Umbilical cord (tissue), 2 donors: Measurements from ENCODE around the gene PBX1. TPM values are rescaled to one million over a fixed set of nuclear protein-coding genes. Genes with fewer than 3 reads are reported as not detected.
A peak's percentile ranks its signal among the peaks of the same experiment; 100 is the strongest.

ENCODE experiments used
- DNase-seq: peaks from one replicate; pipeline ENCODE4 v3.0.0-alpha.2; 2015; ENCODE audit warnings: low spot score
- total RNA-seq: library from RNA; depleted of rRNA; stranded (reverse); fragments of >200 nt; gene quantifications from one replicate; pipeline ENCODE4 v1.2.3, GENCODE V29; 2014; ENCODE audit warnings: low replicate concordance; ENCODE audit not compliant: insufficient read depth

Gene PBX1
- total RNA-seq, 1 donor from 2014 or later = 119 TPM

DNA sequence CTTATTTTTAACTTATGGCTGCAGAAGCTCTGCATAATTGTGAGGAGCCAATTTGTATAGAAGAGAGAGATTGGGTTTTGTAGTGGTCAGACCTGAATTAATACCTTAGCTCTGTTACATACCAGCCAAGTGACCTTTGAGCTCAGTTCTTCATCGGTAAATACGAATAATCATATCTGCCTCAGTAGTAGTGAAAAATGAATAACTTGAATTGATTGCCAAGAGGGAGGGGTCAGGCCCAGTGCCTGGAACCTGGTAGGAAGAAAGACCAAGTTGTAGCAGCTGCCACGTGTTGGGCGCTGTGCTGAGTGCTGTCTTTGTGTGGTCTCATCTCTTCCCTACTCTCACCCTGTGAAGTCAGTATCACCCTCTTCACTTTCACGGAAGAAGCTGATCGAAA is 247.5 kb downstream of the PBX1 start:
- DNase-seq = no peak

DNA sequence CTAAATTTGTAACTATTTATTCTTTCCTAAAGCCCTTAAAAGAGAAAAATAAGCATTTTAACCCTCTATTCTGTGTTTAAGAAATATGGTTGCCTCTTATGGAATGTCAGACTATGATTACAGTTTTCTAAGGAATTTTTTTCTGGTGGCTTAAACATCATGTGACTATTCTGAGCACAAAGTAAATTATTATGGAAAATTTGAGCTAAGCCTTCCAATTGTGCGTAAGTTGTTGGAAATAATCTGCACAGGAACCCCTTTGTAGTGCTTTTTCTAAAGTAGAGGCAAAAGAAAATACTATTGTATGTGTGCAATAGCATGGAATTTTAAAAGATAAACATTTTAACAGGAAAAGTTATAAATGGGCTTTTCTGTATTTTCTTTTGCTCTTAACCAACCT is 254.8 kb downstream of the PBX1 start:
- DNase-seq = peak; percentile 42

DNA sequence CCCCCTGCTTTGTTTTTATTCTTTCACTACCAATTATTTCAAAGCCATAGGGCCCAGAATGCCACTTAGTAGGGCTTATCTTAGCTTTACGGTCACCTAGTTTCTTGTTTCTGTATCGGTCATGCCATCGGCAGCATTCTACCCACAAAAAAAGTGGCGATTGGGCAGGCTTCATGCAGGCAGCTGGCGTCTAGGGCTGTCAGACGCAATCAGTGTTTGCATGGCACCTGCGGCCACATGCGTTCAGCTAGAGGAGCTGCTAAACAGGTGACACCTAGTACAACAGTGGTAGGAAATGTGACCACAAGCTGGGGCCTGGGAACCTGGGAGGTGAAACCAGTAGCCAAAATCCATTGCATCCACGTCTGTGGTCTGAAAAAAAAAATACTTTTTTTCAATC is 262.7 kb downstream of the PBX1 start:
- no peak for DNase-seq

DNA sequence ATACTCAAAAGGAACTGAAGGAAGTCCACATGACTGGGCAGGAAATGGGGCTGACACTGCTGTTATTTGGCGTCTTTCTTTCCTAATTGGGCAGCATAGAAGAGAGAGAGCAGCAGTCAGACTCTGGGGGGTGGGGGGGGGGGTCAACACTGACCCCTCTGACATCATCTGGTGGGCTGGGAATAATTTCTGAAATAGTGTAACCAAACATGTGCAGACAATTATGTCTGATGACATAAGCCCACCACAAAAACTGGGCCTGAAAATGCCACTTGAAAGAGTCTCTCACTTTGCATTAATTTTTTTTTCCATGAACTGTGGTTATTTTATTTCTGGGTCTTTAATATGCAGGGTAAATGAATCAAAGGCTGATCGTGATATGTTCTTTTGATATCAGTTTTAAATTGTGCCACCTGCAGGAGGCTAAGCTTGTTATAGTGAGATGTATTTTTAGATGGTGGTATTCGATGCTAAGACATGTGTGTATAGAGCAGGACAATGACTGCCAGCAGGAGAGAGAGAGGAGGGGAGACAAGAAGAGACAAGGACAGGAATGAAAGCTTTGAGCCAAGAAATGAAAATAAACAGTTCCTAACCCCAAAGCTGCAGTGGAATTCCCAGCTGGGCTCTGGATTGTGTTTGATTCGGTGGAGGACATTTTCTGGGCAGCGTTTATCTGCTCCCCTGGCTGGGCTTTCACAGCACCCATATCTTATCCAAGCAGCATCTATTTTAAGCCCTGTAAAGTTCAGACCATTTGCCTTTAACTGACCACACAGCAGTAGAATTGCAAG is 264.7 kb downstream of the PBX1 start:
- peak; percentile 92 for DNase-seq

DNA sequence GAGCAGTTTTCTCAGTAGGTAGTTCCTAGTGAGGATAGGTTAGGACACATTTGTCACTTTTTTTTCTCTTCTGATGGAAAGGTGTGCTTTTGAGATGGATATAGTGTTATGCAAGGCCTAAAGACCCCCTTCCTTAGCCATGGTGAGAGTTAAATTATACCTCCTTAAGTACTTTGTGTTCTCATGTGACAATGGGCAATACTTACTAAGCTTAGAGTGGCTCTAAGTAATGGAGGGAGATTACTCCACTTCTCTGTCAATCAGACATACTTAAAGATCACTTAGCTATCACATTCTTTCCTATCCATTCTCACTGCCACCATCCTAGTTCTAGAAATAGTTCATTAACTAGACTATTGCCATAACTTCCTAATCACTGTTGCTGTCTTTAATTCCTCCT is 265.6 kb downstream of the PBX1 start:
- no peak for DNase-seq

DNA sequence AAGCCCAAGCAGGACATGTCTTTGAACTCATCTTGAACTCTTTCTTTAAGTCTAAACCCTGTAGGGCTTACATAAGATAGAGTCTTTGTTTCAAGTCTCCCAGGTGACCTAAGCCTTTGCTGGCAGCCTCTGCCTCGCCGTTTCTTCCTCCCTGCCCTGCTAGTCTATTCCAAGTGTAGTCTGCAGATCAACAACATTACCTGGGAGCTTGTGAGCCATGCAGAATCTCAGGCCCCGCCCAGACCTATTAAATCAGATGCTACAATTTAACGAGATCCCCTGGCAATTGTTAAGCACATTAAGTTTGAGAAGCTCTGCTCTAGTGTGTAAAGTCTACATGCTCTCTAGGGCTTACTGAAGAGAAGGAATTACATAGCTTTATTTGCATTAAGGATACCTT is 271.6 kb downstream of the PBX1 start:
- DNase-seq = peak; percentile 44

DNA sequence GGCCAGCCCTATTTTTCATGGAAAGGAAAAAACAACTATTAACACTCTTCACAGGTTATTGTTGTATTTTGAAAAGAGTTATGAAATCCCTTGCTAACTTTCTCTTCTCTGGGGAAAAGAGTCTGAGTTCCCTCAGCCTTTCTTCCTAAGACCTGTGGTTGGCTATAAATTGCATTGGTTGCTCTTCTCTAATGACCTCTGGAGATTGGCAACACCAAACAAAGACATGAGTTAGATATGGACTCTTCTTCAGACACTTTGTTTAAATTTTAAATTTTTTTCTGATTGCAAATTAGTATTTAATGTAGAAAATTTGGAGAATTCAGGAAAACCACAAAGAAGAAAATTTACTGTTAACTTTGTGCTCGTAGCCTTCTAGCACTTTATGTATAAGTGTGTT is 275.7 kb downstream of the PBX1 start:
- no peak for DNase-seq

DNA sequence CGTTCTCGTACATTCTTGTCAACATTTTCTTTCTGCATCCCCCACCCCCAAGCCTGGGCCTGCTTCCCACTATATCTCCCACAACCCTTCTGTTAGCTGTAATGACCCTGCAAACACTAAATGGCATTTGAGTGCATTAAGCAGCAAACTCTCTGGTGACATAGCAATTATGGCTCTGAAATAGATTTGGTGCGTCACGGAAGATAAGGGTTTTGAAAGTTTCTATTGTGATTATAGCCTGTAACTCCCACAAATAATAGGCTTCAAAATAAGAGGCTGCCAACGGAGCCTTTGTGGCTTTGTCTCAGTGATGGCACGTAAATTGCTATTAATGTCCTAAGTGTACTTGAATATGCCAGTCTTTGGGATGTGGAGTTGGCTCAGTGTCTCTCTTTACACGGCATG is 277.6 kb downstream of the PBX1 start:
- DNase-seq = no peak

DNA sequence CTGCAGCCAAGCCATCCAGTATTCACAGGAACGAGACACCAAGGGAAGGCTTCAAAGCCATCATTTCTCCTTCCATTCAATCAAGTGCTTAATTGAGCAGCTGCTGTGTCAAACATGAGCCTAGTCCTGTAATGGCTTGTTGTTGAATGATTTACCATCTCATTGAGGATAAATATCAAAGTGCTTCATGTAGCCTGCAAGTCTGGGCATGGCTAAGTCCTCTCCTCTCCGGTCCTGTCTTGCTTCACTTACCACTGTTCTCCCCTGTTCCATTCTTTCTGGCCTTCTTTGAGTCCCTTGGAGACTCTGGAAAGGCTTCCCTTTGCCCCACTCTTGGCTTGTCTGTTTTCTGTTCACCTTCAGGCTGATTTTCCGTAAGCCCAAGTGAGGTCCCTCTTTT is 279.8 kb downstream of the PBX1 start:
- DNase-seq = no peak

DNA sequence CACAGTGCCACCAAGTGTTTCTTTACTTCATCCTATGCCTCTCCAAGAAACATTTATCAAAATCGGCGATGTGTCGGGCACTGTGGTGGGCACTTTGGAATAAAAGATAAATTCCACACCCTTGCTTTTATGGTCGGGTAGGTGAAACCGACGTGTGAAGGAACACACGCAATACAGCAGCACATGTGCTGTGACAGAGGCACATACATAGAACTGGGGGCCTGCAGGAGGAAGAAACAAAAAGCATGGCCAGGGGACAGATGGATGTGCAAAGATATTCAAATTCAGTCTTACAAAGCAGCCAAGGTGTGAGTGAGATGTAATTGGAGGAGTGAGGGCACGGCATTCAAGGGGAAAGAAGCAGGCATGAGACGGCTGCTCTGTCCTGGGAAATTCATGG is 282.0 kb downstream of the PBX1 start:
- no peak for DNase-seq

DNA sequence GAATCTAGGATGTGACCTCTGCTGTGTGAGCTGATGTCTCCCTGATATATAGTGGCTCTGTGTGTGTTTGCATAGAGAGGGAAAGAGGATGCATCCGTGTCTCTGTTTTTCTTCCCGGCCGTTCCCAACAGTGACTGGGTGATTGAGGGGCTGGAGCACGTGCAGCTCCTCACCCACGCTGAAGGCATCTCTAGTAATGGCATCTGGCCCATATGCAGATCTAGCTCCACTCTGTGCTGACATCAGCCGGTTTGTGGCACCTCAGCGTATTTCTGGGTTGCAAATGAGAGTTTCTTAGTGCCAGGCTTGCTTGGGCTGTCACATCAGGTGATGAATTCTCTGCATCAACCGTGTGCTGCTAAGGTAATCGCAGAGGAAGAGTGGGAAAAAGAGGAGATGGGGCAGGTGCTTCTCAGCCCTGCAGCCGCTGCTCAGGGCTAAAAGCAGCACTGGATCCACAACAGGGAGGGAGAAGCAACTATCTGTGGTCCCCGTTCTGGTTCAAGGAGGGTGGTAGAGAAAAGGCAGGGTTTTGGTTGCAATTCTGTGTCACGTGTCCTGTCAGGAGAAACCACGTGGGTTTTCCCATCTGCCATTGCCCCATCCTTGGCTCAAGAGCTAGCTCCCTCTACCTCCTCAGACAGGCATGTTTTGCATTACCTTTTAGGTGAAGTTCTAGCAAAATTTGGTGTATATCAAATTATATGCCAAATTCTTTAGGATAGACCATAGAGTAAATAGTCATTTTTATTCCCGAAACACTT is 282.9 kb downstream of the PBX1 start:
- DNase-seq = no peak

DNA sequence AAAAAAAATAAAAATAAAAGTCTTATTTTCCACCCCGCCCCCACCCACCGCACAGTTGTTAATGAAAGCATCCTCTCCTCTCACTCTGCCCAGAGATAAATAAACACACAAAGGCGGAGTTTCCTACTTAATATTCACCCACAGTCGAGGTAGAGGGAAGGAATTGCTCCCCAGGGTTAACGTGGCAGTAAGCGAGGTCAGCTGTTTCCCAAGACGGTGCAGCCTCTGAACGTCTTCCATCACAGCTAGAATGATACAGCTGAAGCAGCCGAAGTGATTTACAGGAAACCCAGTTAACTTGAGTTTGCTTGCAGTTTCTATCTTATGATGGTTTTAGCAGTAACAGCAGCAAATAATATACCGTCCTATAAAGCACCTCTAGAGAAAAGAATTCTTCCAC is 283.9 kb downstream of the PBX1 start:
- no peak for DNase-seq

DNA sequence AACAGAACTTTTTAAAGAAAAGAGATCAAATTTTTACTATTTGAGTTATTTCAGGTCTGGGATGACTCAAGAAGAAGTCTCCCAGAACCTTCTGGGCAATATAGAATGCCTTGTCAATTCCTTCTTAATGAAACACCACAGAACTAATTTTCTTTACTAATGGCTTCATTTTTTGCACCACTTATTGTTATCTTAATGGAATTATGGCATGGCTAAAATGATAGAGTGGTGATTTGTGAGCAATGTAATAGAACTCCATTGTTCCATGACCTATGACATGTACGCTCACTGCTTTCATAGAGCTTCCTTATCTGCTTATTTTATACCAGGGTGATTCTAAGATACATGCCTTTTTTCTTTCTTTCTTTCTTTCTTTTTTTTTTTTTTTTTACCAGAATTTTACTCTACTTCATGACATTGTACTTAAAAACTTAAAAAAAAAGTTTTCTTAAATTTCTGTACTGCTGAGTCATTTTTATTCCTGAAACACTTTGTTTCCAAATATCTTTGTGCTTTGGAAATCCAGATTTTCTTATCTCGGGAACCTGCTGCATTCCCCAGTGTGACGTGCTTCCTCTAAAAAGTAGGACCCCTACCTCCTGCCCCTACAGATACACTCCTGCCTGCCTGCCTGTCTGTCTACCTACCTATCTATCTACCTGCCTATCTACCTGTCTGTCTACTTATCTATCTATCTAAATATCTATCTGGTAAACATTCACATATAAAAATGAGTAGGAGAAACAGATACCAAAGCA is 284.9 kb downstream of the PBX1 start:
- DNase-seq = no peak

DNA sequence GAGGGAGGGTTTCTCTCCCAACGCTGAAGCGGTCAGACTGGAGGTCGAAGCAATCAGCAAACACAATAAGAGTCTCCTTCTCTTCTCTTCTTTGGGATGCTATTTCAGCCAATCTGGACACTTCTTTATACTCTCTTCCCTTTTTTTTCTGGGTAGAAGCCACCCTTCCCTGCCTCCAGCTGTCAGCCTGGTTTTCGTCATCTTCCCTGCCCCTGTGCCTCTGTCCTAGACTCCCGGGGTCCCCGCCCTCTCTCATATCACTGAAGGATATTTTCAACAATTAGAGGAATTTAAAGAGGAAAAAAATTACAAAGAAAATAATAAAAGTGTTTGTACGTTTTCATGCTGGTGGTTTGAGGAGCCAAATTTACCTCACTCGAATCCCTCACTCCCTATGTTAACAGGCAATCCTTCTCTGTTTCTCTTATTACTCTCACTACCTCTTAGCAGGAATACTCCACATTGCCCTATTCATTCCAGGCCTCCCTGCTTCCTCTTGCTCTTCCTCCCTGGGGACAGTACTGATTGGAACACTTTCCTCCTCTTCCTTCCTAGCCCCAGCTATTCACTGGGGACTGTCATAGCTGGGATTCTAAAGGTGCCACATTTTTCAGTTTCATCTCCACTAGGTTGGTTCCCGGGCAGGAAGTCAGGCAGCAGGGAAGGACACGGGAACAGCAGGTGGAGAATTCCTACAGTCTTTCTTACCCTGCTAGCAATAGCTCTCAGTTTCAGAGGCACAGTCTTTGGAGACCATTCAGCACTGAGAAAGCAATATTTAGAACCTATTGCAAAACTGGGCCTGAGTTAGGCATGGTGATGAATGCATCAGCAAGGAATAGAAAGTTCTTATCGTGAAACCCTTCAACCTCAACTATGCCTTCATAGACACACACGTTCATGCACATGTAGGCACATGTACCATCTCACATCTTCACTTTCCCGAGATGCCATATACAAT is 288.0 kb downstream of the PBX1 start:
- DNase-seq = no peak

DNA sequence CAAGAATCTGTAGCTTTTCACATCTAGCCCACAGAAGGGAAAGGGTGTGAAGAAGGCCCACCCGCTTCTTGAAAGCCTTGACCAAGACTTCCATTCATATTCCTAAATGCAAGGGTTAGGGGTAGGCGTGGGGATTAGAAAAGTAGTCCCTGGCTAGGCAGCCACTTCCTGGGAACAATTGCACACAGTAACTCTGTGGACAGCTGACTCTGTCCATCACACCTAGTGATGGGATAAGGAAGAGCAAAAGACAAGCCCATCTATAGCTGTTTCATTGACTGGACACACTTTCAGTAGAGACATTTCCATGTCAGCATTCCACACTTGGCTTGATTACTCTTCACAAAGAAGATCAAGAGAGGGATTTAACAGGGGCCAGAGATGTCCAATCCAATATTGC is 294.2 kb downstream of the PBX1 start:
- no peak for DNase-seq

DNA sequence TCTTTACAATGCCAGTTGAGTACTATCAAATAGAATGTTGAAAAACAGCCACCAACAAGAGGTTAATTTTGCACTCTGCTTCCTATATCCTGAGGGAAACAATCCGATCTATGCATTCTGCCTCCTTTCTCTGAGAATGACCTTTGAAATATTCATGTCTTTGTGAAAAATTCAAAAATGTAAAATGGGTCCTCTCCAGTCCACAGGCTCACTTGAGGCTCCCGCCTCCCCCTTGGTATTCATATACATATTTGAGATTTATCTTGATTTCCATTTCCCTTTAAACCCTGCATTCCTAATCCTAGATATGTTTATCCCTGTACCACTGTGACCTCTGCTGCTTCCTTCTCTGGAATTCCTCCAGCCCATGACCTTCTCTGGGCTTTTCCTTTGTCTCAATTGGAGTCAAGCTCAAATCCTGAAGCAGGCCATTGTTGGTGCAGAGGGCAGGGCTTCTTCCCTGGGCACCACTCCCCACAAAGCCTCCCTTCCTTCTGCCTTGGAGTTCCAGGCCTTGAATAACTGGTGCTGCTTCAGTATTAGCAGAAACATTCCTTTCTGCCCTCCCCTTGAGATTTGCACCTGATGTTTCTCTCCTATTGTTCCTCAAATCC is 296.8 kb downstream of the PBX1 start:
- DNase-seq = peak; percentile 25

DNA sequence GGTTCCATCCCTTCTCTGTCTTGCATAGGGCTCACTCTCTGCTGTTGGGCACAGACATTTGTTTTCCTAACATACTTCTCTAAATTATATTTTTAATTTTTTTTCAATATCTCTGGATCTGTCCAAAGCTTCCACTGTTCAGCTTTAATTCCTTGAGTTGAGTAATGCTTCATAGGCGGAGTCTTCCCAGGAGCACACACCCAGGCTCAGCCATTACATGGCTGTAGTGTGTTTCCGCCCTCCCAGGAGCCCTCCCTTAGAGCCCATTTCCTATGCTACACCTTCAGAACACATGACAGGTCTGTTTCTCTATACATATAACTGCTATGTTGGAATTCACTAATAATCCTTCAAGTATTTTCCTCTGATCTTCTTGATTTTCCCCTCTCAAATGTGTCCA is 297.4 kb downstream of the PBX1 start:
- DNase-seq = no peak

DNA sequence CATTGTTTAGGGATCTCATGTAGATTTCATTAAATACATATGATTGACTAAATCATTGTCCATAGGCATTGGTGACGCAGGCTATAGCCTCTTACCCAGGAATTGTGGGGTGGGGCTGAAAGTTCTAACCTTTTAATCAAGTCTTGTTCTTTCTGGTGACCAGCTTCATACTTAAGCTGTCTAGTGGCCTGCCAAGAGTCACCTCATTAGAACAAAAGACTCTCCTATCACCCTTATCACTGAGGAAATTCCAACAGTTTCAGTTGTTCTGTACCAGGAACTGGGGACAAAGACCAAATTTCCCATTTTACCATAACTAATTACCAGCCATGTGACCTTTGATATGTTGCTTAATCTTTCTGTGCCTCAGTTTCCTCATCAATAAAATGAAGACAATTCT is 298.5 kb downstream of the PBX1 start:
- DNase-seq = no peak

DNA sequence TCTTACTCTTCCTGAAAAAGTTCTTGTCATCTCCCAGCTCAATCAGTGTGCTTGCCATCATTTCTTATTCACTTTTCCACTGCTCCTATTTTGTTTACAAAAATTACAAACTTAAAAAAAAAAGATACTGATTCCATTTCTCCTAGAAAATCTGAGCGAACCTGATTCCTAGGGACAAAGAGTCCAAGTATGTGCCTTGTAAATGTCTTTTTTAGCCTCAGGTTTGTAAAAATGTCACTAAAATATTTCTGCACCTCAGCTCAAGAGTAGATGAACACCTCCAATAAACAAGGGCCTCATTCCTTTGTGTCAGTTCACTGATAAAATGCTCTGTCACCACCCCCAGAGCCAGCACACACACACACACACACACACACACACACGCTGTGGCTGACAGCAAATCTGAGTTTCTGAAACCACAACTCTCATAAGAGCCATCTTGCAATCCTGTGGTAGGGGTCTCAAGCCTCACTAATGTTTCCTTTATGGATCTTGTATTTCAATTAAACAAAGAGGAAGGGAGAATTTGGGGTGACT is 299.2 kb downstream of the PBX1 start:
- DNase-seq = peak; percentile 73

DNA sequence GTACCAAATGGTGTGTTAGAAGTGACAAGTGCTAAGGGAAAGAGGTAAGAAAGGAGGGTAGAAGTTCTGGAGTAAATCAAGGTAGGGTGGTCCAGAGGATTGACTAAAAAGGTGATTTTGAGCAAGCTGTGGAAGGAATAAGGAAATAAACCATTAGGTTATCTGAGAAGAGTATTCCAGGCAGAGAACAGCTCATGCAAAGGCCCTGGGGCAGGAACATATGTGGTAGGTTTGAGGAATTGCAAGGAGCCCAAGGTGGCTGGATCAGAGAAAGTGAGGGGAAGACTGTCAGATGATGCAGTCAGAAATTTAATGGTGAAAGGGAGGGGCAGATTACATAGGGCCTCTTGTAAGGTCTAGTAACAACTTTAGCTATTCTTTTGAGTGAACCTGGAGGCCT is 302.6 kb downstream of the PBX1 start:
- no peak for DNase-seq

DNA sequence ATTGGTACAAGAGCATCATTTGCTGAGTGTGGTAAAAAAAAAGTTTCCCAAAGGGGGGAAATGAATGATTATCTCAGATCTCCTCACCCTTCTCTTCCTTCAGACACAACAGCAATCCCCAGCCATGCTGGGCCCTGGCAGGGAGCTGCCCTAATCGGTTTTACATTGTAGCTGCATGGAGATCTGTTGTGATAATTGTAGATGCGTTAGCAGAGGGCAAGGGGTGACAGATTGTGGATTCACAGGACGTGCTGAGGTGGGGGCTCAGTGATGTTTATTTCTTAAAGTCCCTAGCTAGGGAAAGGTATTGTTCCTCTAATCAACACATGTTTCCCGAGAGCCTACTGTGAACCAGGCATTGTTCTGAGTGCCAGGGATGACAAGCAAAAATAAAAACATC is 304.1 kb downstream of the PBX1 start:
- no peak for DNase-seq
